ENCODE results near the gene SOS2. TPM values are rescaled to one million over a fixed set of nuclear protein-coding genes. Genes with fewer than 3 reads are reported as not detected.

SOS2 gene
- total and polyA plus RNA-seq, 2 donors (not counting 3 experiments of a cell fraction or from before 2014, with no cell fraction given): 6.7 to 21.3 TPM

DNA sequence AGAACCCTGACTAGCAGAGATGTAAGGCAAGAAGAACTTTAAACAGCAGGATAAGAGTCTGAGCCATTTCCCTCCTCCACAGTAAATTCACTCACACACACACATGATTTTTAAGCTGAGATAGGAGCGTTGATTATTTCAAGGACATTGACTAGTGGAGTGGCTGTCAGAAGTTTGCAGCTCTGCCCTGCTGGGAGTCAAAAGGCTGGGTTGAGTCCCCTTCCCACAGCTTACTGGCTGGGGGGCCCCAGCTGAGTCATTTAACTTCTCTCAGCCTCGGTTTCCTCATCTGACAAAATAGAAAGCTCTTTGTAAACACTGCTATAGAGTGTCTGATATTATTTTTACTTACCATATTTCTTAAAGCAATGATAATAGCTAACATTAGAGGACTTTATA is 143.3 kb downstream of the SOS2 start:
- no peak overlapping the region for H3K4me2 ChIP-seq (ENCODE audit: insufficient read depth, low read length)
- no peak overlapping the region for H3K27ac ChIP-seq (ENCODE audit: insufficient read depth, low read depth, low read length)
- no peaks in the 10 kb centered on the region for H3K36me3 ChIP-seq (ENCODE audit: control insufficient read depth in 2 of 2, extremely low read depth in 1 of 2, insufficient read depth in 2 of 2, low read length in 2 of 2)
- no peaks in the 10 kb centered on the region for H3K9me1 ChIP-seq (replicated peaks; ENCODE audit: control insufficient read depth, extremely low read depth, insufficient read depth, low read length)
- FAIRE-seq (no peak), DNase-seq (ENCODE audit: low read depth, low spot score) (no peak)
- no TSS peak for BruUV-seq (replicated peaks)
- no peak overlapping the region for H2AFZ ChIP-seq (ENCODE audit: low read depth, low read length)
- H3K4me3 ChIP-seq (replicated peaks in 1 of 3; ENCODE audit: insufficient read depth in 1 of 3, low read depth in 1 of 3, low read length in 3 of 3): no peak overlapping the region
- H3K4me1 ChIP-seq (ENCODE audit: control insufficient read depth, extremely low read depth, insufficient read depth, low read length): no peaks in the 10 kb centered on the region
- intact Hi-C loops (cut with micrococcal nuclease) (no loop called here), dilution Hi-C loops (cut with MboI; ENCODE audit: extremely low pct_ligation_motif_present, low sequenced_read_pairs) (no loop called here)
- no peaks in the 10 kb centered on the region for H3K27me3 ChIP-seq (ENCODE audit: control insufficient read depth in 2 of 2, insufficient read depth in 2 of 2, low read length in 2 of 2)
- TF ChIP-seq JUN (IDR thresholded peaks at IDR 0.05; ENCODE audit: borderline replicate concordance, insufficient read depth, insufficient read length, low read depth) (no peak), MYC (IDR thresholded peaks at IDR 0.05; ENCODE audit: low read depth, low read length) (no peak), GATA2 (IDR thresholded peaks at IDR 0.05; ENCODE audit: insufficient read depth, insufficient read length, low read depth, low read length) (no peak), FOS (IDR thresholded peaks at IDR 0.05; ENCODE audit: borderline replicate concordance, insufficient read depth, low read length) (no peak), EZH2 (IDR thresholded peaks at IDR 0.05; ENCODE audit: borderline replicate concordance, low read depth, low read length, severe bottlenecking) (no peak), POLR2AphosphoS5 (IDR thresholded peaks at IDR 0.05; ENCODE audit: insufficient read depth, low read depth, low read length) (no peak), POLR2A (IDR thresholded peaks at IDR 0.05; ENCODE audit: low read depth, low read length) (no peak)
- TF ChIP-seq, protein P1, sequence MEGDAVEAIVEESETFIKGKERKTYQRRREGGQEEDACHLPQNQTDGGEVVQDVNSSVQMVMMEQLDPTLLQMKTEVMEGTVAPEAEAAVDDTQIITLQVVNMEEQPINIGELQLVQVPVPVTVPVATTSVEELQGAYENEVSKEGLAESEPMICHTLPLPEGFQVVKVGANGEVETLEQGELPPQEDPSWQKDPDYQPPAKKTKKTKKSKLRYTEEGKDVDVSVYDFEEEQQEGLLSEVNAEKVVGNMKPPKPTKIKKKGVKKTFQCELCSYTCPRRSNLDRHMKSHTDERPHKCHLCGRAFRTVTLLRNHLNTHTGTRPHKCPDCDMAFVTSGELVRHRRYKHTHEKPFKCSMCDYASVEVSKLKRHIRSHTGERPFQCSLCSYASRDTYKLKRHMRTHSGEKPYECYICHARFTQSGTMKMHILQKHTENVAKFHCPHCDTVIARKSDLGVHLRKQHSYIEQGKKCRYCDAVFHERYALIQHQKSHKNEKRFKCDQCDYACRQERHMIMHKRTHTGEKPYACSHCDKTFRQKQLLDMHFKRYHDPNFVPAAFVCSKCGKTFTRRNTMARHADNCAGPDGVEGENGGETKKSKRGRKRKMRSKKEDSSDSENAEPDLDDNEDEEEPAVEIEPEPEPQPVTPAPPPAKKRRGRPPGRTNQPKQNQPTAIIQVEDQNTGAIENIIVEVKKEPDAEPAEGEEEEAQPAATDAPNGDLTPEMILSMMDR (IDR thresholded peaks at IDR 0.05; ENCODE audit: extremely low read depth in 1 of 2, insufficient read depth in 1 of 2, low read depth in 1 of 2, low read length in 2 of 2): no peak
- TF ChIP-seq, protein P2, sequence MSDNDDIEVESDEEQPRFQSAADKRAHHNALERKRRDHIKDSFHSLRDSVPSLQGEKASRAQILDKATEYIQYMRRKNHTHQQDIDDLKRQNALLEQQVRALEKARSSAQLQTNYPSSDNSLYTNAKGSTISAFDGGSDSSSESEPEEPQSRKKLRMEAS (IDR thresholded peaks at IDR 0.05; ENCODE audit: insufficient read depth, insufficient read length): no peak
- POLR2A ChIA-PET: interaction anchor here (0.6 kb wide), 1 partner anchor 188 kb away, joined by 3 read pairs; no protein-coding TSS in a partner anchor
- CTCF ChIA-PET: interaction anchor here (0.7 to 1.2 kb wide), 3 partner anchors 8 to 227 kb away, joined by 3 to 4 read pairs (median 3); no protein-coding TSS in a partner anchor
- no peaks in the 10 kb centered on the region for H3K79me2 ChIP-seq (ENCODE audit: control insufficient read depth, insufficient read depth, low read length)
- no peaks in the 10 kb centered on the region for H3K9me3 ChIP-seq (replicated peaks; ENCODE audit: control insufficient read depth, insufficient read depth, low read length)
- no peaks in the 10 kb centered on the region for H4K20me1 ChIP-seq (replicated peaks; ENCODE audit: control insufficient read depth, extremely low read depth, insufficient read depth, low read length)
- H3K9ac ChIP-seq (replicated peaks; ENCODE audit: extremely low read depth, insufficient read depth, low read length): no peak overlapping the region
